ENCODE measurements around the gene ZDHHC14. TPM values are rescaled to one million over a fixed set of nuclear protein-coding genes. Genes with fewer than 3 reads are reported as not detected.

Gene ZDHHC14
- total and polyA plus RNA-seq, 2 of the 8 experiments (the other 6 are each of a cell fraction or from before 2014, with no cell fraction given) = 2.9 to 5.3 TPM

- Histone ChIP-seq H3K14ac (ENCODE audit: insufficient read length) (no peak overlapping the region), H4K20me1 (replicated peaks in 1 of 2; ENCODE audit: control insufficient read depth in 1 of 2, insufficient read depth in 2 of 2, low read length in 2 of 2) (no peaks in the 10 kb centered on the region), H3K4me2 (ENCODE audit: insufficient read depth in 1 of 2, low read depth in 2 of 2, low read length in 2 of 2) (no peak overlapping the region), H2BK15ac (ENCODE audit: low read length) (no peak overlapping the region), H3K9me3 (ENCODE audit: insufficient read depth in 2 of 2, low read depth in 1 of 2, low read length in 1 of 2) (no peaks in the 10 kb centered on the region), H3K79me1 (ENCODE audit: low read depth, low read length) (no peaks in the 10 kb centered on the region), H3K4ac (replicated peaks; ENCODE audit: insufficient read length, low read depth, low read length) (no peak overlapping the region), H4K5ac (ENCODE audit: insufficient read length, low read depth, low read length) (no peak overlapping the region), H3K9ac (replicated peaks in 1 of 4; ENCODE audit: extremely low read depth in 1 of 4, low read depth in 3 of 4, low read length in 3 of 4) (no peak overlapping the region), H3K27ac (ENCODE audit: low read depth, low read length) (no peak overlapping the region), H4K8ac (ENCODE audit: extremely low read depth, insufficient read depth, low read length) (no peak overlapping the region), H3K36me3 (ENCODE audit: control insufficient read depth in 2 of 4, insufficient read depth in 4 of 4, low read length in 3 of 4) (no peaks in the 10 kb centered on the region), H3K56ac (replicated peaks; ENCODE audit: insufficient read length, low read depth, low read length) (no peak overlapping the region), H3K27me3 (replicated peaks in 1 of 4; ENCODE audit: control insufficient read depth in 3 of 4, extremely low read depth in 1 of 4, insufficient read depth in 3 of 4, low read length in 3 of 4) (no peaks in the 10 kb centered on the region), H3K18ac (ENCODE audit: extremely low read depth, low read length) (no peak overlapping the region), H3K23ac (ENCODE audit: insufficient read length) (no peak overlapping the region), H2AK5ac (ENCODE audit: low read depth, low read length) (no peak overlapping the region), H2BK12ac (ENCODE audit: low read depth, low read length) (0 out of 2 replicates have a peak overlapping the region, but pooled peaks have one; percentile 50), H2AFZ (ENCODE audit: low read length) (no peak overlapping the region), H3K23me2 (ENCODE audit: low read depth, low read length) (no peaks in the 10 kb centered on the region), H4K91ac (replicated peaks; ENCODE audit: insufficient read length, low read length) (no peak overlapping the region), H3K4me3 (ENCODE audit: extremely low read depth in 1 of 4, insufficient read depth in 2 of 4, low read depth in 3 of 4, low read length in 4 of 4) (no peak overlapping the region), H2BK5ac (ENCODE audit: low read depth, low read length) (no peak overlapping the region; the same call in 1 of the 2 replicates), H2BK20ac (ENCODE audit: low read length) (no peak overlapping the region), H3K4me1 (replicated peaks in 1 of 4; ENCODE audit: control insufficient read depth in 3 of 4, insufficient read depth in 4 of 4, low read length in 3 of 4) (no peaks in the 10 kb centered on the region; a peak in 2 of 7 replicates), H2BK120ac (replicated peaks; ENCODE audit: low read depth, low read length) (no peak overlapping the region), H3K79me2 (ENCODE audit: control insufficient read depth in 1 of 2, insufficient read depth in 2 of 2, low read length in 2 of 2) (no peaks in the 10 kb centered on the region)
- DNase-seq (ENCODE audit: low read depth in 1 of 2, low spot score in 2 of 2) (no peak), FAIRE-seq (no peak)
- ChIA-PET POLR2A (ENCODE audit: partially characterized antibody) (no interaction called here), CTCF (ENCODE audit: partially characterized antibody) (interaction anchor here (1.1 kb wide), 2 partner anchors 11 to 13 kb away, joined by 3 read pairs; no protein-coding TSS in a partner anchor)
- 92% methylated on average over 18 of the region's 18 CpGs; no CpG with 5 or more reads in 1 of the 2 experiments for WGBS, 2 experiments (ENCODE audit: extremely low coverage in 1 of 2, insufficient coverage in 1 of 2, insufficient read length in 1 of 2, insufficient replicate concordance in 2 of 2, low coverage in 1 of 2, low lambda C conversion rate in 2 of 2, missing lambda C conversion rate in 1 of 2)
- no peak for TF ChIP-seq JUN (IDR thresholded peaks at IDR 0.05; ENCODE audit: low read depth, low read length)
- TF ChIP-seq RBBP5 (IDR thresholded peaks at IDR 0.05; ENCODE audit: borderline replicate concordance, low read depth, low read length) = no peak
- TF ChIP-seq CTBP2 (IDR thresholded peaks at IDR 0.05; ENCODE audit: borderline replicate concordance, insufficient read depth, insufficient read length, low read length) = no peak
- no peak for TF ChIP-seq BRCA1 (IDR thresholded peaks at IDR 0.05; ENCODE audit: low read depth, low read length)
- TF ChIP-seq TBP (IDR thresholded peaks at IDR 0.05; ENCODE audit: low read depth, low read length) = no peak
- TF ChIP-seq TAF1 (IDR thresholded peaks at IDR 0.05; ENCODE audit: low read depth, low read length) = no peak
- no peak for TF ChIP-seq FOSL1 (IDR thresholded peaks at IDR 0.05; ENCODE audit: insufficient read depth, low read depth, low read length)
- TF ChIP-seq HDAC2 (IDR thresholded peaks at IDR 0.05; ENCODE audit: borderline replicate concordance in 1 of 2, low read depth in 2 of 2, low read length in 2 of 2) = no peak
- TF ChIP-seq NRF1 (IDR thresholded peaks at IDR 0.05; ENCODE audit: low read depth, low read length) = no peak
- no peak for TF ChIP-seq SUZ12 (IDR thresholded peaks at IDR 0.05; ENCODE audit: low read length)
- no peak for TF ChIP-seq EZH2 (IDR thresholded peaks at IDR 0.05; ENCODE audit: low read depth, low read length, severe bottlenecking)
- TF ChIP-seq E2F6 (IDR thresholded peaks at IDR 0.05) = no peak
These were observed 271.8 kb downstream of the ZDHHC14 start for GRCh38 chr6:157652601-157653363.
